ENCODE data around the gene ZAR1L.

The ZAR1L gene

GRCh38 chr13:32265726-32266125 lies 49.4 kb downstream of the ZAR1L start:
- CTCF ChIA-PET: no interaction called here
- DNase-seq (ENCODE audit: extremely low spot score): no peak
- POLR2A ChIA-PET: no interaction called here
- no peak for TF ChIP-seq ELF4 (IDR thresholded peaks at IDR 0.05)
- no peak for TF ChIP-seq PKNOX1 (IDR thresholded peaks at IDR 0.05)
- TF ChIP-seq HDGF (IDR thresholded peaks at IDR 0.05; ENCODE audit: borderline replicate concordance): no peak
- TF ChIP-seq SP1 (IDR thresholded peaks at IDR 0.05): no peak

- TF ChIP-seq FOXM1 (IDR thresholded peaks at IDR 0.05; ENCODE audit: borderline replicate concordance) (no peak), FOXK2 (IDR thresholded peaks at IDR 0.05) (no peak), NFRKB (IDR thresholded peaks at IDR 0.05) (no peak), PKNOX1 (IDR thresholded peaks at IDR 0.05) (no peak), TARDBP (IDR thresholded peaks at IDR 0.05) (no peak)
- POLR2A ChIA-PET: interaction anchor here (0.8 kb wide), 1 partner anchor 51 kb away, joined by 3 read pairs; the partner anchor contains the start of genes BRCA2 and ZAR1L
- no peak for DNase-seq (ENCODE audit: extremely low spot score)
- CTCF ChIA-PET: no interaction called here
These were observed 50.8 kb downstream of the ZAR1L start for GRCh38 chr13:32264407-32264806.

- ChIA-PET CTCF (no interaction called here), POLR2A (no interaction called here)
- TF ChIP-seq CTBP1 (IDR thresholded peaks at IDR 0.05; ENCODE audit: borderline replicate concordance) (no peak), LEF1 (IDR thresholded peaks at IDR 0.05; ENCODE audit: borderline replicate concordance) (no peak), HDGF (IDR thresholded peaks at IDR 0.05; ENCODE audit: borderline replicate concordance) (no peak), FOXM1 (IDR thresholded peaks at IDR 0.05; ENCODE audit: borderline replicate concordance) (no peak), PKNOX1 (IDR thresholded peaks at IDR 0.05) (no peak), SP1 (IDR thresholded peaks at IDR 0.05) (no peak), SUZ12 (IDR thresholded peaks at IDR 0.05) (no peak), BHLHE40 (IDR thresholded peaks at IDR 0.05; ENCODE audit: borderline replicate concordance) (no peak), TARDBP (IDR thresholded peaks at IDR 0.05) (no peak), L3MBTL2 (conservative IDR thresholded peaks at IDR 0.05) (no peak), FOXK2 (IDR thresholded peaks at IDR 0.05) (no peak), NFRKB (IDR thresholded peaks at IDR 0.05) (no peak), ARNT (IDR thresholded peaks at IDR 0.05) (no peak), FOXA1 (IDR thresholded peaks at IDR 0.05) (no peak), ZNF384 (IDR thresholded peaks at IDR 0.05) (no peak)
- no peak for DNase-seq (ENCODE audit: extremely low spot score)
These were observed 52.5 kb downstream of the ZAR1L start for GRCh38 chr13:32262619-32263018.

- CTCF ChIA-PET: no interaction called here
- DNase-seq (ENCODE audit: extremely low spot score): no peak
- POLR2A ChIA-PET: no interaction called here
- TF ChIP-seq SP1 (IDR thresholded peaks at IDR 0.05): no peak
- TF ChIP-seq PKNOX1 (IDR thresholded peaks at IDR 0.05): no peak
- TF ChIP-seq SUZ12 (IDR thresholded peaks at IDR 0.05): no peak
- TF ChIP-seq FOXM1 (IDR thresholded peaks at IDR 0.05; ENCODE audit: borderline replicate concordance): no peak
- TF ChIP-seq ELF4 (IDR thresholded peaks at IDR 0.05): no peak
- TF ChIP-seq L3MBTL2 (conservative IDR thresholded peaks at IDR 0.05): no peak
- no peak for TF ChIP-seq NFRKB (IDR thresholded peaks at IDR 0.05)
- no peak for TF ChIP-seq BHLHE40 (IDR thresholded peaks at IDR 0.05; ENCODE audit: borderline replicate concordance)
- no peak for TF ChIP-seq LEF1 (IDR thresholded peaks at IDR 0.05; ENCODE audit: borderline replicate concordance)
- no peak for TF ChIP-seq ARNT (IDR thresholded peaks at IDR 0.05)
These were observed 53.0 kb downstream of the ZAR1L start for GRCh38 chr13:32262165-32262564.

- no peak for TF ChIP-seq CTBP1 (IDR thresholded peaks at IDR 0.05; ENCODE audit: borderline replicate concordance)
- TF ChIP-seq ELF4 (IDR thresholded peaks at IDR 0.05): no peak
- TF ChIP-seq SUZ12 (IDR thresholded peaks at IDR 0.05): no peak
- no peak for TF ChIP-seq L3MBTL2 (conservative IDR thresholded peaks at IDR 0.05)
- no peak for TF ChIP-seq FOXM1 (IDR thresholded peaks at IDR 0.05; ENCODE audit: borderline replicate concordance)
- no peak for TF ChIP-seq PKNOX1 (IDR thresholded peaks at IDR 0.05)
- TF ChIP-seq FOXK2 (IDR thresholded peaks at IDR 0.05): no peak
- TF ChIP-seq SP1 (IDR thresholded peaks at IDR 0.05): no peak
- TF ChIP-seq ZNF384 (IDR thresholded peaks at IDR 0.05): no peak
- ChIA-PET CTCF (no interaction called here), POLR2A (interaction anchor here (1.5 kb wide), 1 partner anchor 53 kb away, joined by 5 read pairs; the partner anchor contains the start of genes BRCA2 and ZAR1L)
- no peak for DNase-seq (ENCODE audit: extremely low spot score)
These were observed 53.6 kb downstream of the ZAR1L start for GRCh38 chr13:32261567-32261966.

- ChIA-PET CTCF (interaction anchor here (0.8 kb wide), 1 partner anchor 12 kb away, joined by 3 read pairs; no protein-coding TSS in a partner anchor), POLR2A (no interaction called here)
- DNase-seq (ENCODE audit: extremely low spot score): peak; percentile 19
- TF ChIP-seq ZNF384 (IDR thresholded peaks at IDR 0.05): no peak
- TF ChIP-seq FOXA1 (IDR thresholded peaks at IDR 0.05): no peak
- TF ChIP-seq HDGF (IDR thresholded peaks at IDR 0.05; ENCODE audit: borderline replicate concordance): no peak
- TF ChIP-seq TARDBP (IDR thresholded peaks at IDR 0.05): no peak
- no peak for TF ChIP-seq SP1 (IDR thresholded peaks at IDR 0.05)
- no peak for TF ChIP-seq CTBP1 (IDR thresholded peaks at IDR 0.05; ENCODE audit: borderline replicate concordance)
These were observed 56.0 kb downstream of the ZAR1L start for GRCh38 chr13:32259116-32259515.

Measured in HEK293T (cell line).